Activated CD4-positive, alpha-beta memory T cell treated with anti-CD3 and anti-CD28 coated beads for 36 hours (primary cell): ENCODE data around the gene DENND1A. TPM values are rescaled to one million over a fixed set of nuclear protein-coding genes. Genes with fewer than 3 reads are reported as not detected.

Source experiments
- CTCF ChIA-PET: fragments of 350-600 bp; sonication (Branson Sonifier 250); formaldehyde crosslinking; loops from one replicate; lab custom pipeline; 2021; ENCODE audit warnings: antibody characterized with exemption, inconsistent platforms; lab: Charles Lee
- POLR2A ChIA-PET: fragments of 350-600 bp; sonication (Branson Sonifier 250); formaldehyde crosslinking; loops from one replicate; lab custom pipeline; 2021; ENCODE audit warnings: antibody characterized with exemption; lab: Charles Lee
- DNase-seq: peaks from one replicate; pipeline ENCODE4 v3.0.0-alpha.2; 2020
- H3K27ac Mint-ChIP-seq: one replicate; pipeline ENCODE4 v1.8.0; 2021; ENCODE audit warnings: mixed read lengths
- H3K27me3 Mint-ChIP-seq: one replicate; pipeline ENCODE4 v1.8.0; 2021; ENCODE audit warnings: mixed read lengths
- H3K36me3 Mint-ChIP-seq: one replicate; pipeline ENCODE4 v1.8.0; 2021; ENCODE audit warnings: mixed read lengths
- H3K4me1 Mint-ChIP-seq: one replicate; pipeline ENCODE4 v1.8.0; 2021; ENCODE audit warnings: low read depth, mixed read lengths
- H3K4me3 Mint-ChIP-seq: one replicate; pipeline ENCODE4 v1.8.0; 2021; ENCODE audit warnings: mild to moderate bottlenecking, mixed read lengths
- H3K9me3 Mint-ChIP-seq: one replicate; pipeline ENCODE4 v1.8.0; 2021; ENCODE audit warnings: mixed read lengths
- intact Hi-C: fragments of 100-400 bp; cut with micrococcal nuclease; formaldehyde crosslinking; loops from one replicate; pipeline ENCODE4 v1.15.1; 2023
- total RNA-seq, 2 experiments: library from RNA; stranded (reverse); gene quantifications; one replicate each; pipeline ENCODE4 v1.2.3, GENCODE V29; 2021

DENND1A gene
- total RNA-seq, 2 experiments from 2014 or later = 17.3 to 18.0 TPM

DNA sequence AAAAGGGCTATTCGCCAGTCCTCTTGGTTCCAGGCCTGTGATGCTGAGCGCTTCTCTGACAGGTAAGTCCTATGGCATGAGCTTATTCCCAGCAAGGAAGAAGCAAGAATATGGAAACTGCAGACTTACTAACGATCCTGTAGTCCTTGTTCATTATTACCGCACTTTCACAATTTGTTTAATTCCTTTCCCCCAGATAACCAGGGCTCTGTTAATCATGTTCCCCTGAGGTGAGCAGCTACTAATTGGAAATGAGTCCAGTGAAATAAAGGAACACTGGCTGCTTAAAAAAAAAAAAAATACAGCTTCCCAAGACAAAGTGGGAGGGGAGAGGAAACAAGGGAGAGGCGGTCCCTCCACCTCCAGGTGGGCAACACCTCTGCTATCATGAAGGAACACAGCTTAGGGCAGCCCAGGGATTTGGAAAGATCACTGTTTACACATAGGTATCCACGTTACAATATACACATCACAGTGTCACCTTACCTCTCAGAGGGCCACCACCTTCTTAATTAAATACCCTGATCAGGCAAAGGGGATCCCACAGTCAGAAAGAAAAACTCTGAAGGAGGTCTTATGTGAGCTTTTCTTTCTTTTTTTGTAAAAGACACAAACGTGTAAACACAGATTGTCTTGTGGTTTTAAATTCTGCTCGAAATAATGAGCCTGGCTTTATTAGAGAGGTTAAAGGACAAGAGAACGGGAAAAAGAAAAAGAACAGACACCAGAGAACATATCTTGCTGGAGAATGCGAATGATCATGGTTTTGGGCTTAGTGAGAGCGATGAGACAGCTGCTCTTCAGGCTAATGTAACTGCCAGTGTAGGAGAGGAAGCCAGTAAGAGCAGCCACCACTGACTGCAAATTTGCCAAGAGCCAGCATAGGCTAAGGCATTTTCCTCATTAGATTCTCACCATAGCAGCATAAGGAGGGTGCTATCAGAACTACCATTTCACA, 315.3 kb downstream of the DENND1A start:
- intact Hi-C loops = no loop called here
- no peak overlapping the region for H3K27ac Mint-ChIP-seq
- ChIA-PET POLR2A (no interaction called here), CTCF (interaction anchor here (0.5 to 0.8 kb wide), 2 partner anchors 9 to 73 kb away, joined by 3 to 4 read pairs; no protein-coding TSS in a partner anchor)
- H3K4me1 Mint-ChIP-seq = no peaks in the 10 kb centered on the region
- no peaks in the 10 kb centered on the region for H3K27me3 Mint-ChIP-seq
- H3K9me3 Mint-ChIP-seq = no peaks in the 10 kb centered on the region
- no peak overlapping the region for H3K4me3 Mint-ChIP-seq
- H3K36me3 Mint-ChIP-seq = no peaks in the 10 kb centered on the region
- no peak for DNase-seq

DNA sequence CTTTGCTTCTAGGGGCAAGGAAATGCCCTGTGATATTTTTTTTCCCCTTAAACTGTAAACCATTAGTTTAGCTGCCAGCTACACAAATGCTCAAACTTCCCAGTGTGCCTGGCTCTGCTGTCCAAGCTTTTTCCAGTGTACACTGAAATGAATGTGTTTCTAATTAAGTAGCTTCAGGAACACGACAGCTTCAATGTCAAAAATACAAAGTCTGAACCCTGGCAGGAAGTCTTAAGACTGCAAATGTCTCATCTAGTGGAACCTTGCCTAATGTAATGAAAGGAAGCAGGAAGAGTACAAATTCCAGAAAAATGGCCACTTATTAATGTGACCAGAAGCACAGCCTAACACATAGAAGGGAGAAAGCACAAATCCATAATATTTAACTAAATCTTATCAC, 318.7 kb downstream of the DENND1A start:
- CTCF ChIA-PET = no interaction called here

DNA sequence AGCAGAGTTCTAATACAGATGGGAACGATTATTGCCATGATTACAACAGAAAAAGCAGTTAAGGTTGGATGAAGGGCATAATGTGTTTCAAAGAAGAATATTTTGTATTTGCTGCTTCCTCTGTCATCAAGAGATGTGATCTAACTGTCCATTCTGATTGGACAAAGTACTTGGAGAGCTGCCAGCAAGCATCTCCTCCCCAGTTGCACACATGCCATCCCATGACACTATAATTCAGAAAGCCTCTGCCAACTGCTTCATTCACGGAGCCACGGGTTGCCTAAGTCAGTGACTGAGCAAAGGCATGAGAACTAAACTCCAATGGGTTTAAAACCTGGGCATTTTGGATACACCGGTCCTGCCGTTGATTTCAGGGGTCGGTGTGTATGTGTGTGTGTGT, 320.1 kb downstream of the DENND1A start:
- Mint-ChIP-seq H3K9me3 (no peaks in the 10 kb centered on the region), H3K4me1 (no peaks in the 10 kb centered on the region), H3K4me3 (no peak overlapping the region), H3K36me3 (peaks cover 2% of the 10 kb centered on the region), H3K27ac (no peak overlapping the region), H3K27me3 (no peaks in the 10 kb centered on the region)
- no peak for DNase-seq
- ChIA-PET POLR2A (no interaction called here), CTCF (no interaction called here)
- intact Hi-C loops = no loop called here

More for the DNA sequence above, 318.7 kb downstream of the DENND1A start:
- POLR2A ChIA-PET = no interaction called here
- Mint-ChIP-seq H3K9me3 (no peaks in the 10 kb centered on the region), H3K4me3 (no peak overlapping the region), H3K27ac (no peak overlapping the region), H3K4me1 (no peaks in the 10 kb centered on the region), H3K27me3 (no peaks in the 10 kb centered on the region), H3K36me3 (peaks cover 2% of the 10 kb centered on the region)
- intact Hi-C loops = no loop called here
- no peak for DNase-seq

- Mint-ChIP-seq H3K4me3 (no peak overlapping the region), H3K9me3 (no peaks in the 10 kb centered on the region), H3K36me3 (peaks cover 2% of the 10 kb centered on the region), H3K27ac (no peak overlapping the region), H3K4me1 (no peaks in the 10 kb centered on the region), H3K27me3 (no peaks in the 10 kb centered on the region)
- ChIA-PET CTCF (no interaction called here), POLR2A (no interaction called here)
- no peak for DNase-seq
- intact Hi-C loops = no loop called here
Observed at GRCh38 chr9:123608104-123608503, 321.8 kb downstream of the DENND1A start.

DNA sequence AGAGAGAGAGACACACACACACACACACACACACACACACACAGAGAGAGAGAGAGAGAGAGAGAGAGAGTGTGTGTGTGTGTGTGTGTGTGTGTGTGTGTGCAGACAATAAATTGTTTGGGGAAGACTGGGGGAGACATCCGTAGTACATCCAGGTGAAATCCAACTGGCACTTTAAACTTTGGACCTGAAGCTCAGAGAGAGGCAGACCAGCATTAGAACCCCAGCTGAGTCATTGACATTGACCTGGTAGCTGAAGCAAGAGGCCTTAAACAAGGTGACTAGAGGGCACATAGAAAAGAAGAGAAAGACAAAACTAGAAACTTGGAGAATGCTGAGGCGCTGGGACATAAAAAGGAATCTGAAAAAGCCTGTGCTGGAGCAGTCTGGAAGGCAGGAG, 322.4 kb downstream of the DENND1A start:
- intact Hi-C loops = no loop called here
- ChIA-PET POLR2A (no interaction called here), CTCF (no interaction called here)
- no peaks in the 10 kb centered on the region for H3K27me3 Mint-ChIP-seq
- H3K4me1 Mint-ChIP-seq = no peaks in the 10 kb centered on the region
- no peaks in the 10 kb centered on the region for H3K9me3 Mint-ChIP-seq
- peaks cover 2% of the 10 kb centered on the region for H3K36me3 Mint-ChIP-seq
- no peak overlapping the region for H3K27ac Mint-ChIP-seq
- no peak overlapping the region for H3K4me3 Mint-ChIP-seq
- no peak for DNase-seq

GRCh38 chr9:123606141-123606540, 323.8 kb downstream of the DENND1A start:
- Mint-ChIP-seq H3K36me3 (peaks cover 2% of the 10 kb centered on the region), H3K4me3 (no peak overlapping the region), H3K27me3 (no peaks in the 10 kb centered on the region), H3K4me1 (no peaks in the 10 kb centered on the region), H3K9me3 (no peaks in the 10 kb centered on the region), H3K27ac (no peak overlapping the region)
- no peak for DNase-seq
- ChIA-PET POLR2A (no interaction called here), CTCF (no interaction called here)
- intact Hi-C loops = no loop called here

DNA sequence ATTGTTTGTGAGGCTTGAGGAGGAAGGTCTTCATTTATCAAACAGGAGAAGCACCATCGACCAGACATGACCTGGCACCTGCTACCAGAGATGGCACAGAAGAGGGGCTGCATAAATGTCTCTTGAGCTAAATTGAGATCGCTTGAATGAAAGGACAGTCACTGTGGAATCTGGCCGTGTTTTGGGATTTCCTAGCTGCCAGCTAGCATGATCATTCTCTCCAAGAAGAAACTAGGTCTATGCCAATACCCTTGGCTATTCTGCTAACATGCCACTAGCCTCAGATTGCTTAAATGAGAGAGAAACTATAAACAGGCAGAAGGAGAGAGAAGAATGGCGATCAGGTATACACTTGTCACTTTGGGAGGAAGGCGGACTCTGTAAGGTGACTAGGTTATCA, 324.6 kb downstream of the DENND1A start:
- Mint-ChIP-seq H3K4me3 (no peak overlapping the region), H3K27me3 (no peaks in the 10 kb centered on the region), H3K4me1 (no peaks in the 10 kb centered on the region), H3K27ac (no peak overlapping the region), H3K36me3 (peaks cover 2% of the 10 kb centered on the region), H3K9me3 (no peaks in the 10 kb centered on the region)
- ChIA-PET CTCF (no interaction called here), POLR2A (no interaction called here)
- no peak for DNase-seq
- intact Hi-C loops = no loop called here

- POLR2A ChIA-PET = no interaction called here
- no peak overlapping the region for H3K4me3 Mint-ChIP-seq
- no peaks in the 10 kb centered on the region for H3K27me3 Mint-ChIP-seq
- DNase-seq = no peak
- H3K36me3 Mint-ChIP-seq = peaks cover 2% of the 10 kb centered on the region
- no peaks in the 10 kb centered on the region for H3K4me1 Mint-ChIP-seq
- CTCF ChIA-PET = no interaction called here
- intact Hi-C loops = no loop called here
- no peak overlapping the region for H3K27ac Mint-ChIP-seq
- no peaks in the 10 kb centered on the region for H3K9me3 Mint-ChIP-seq
Observed at GRCh38 chr9:123604861-123605260, 325.1 kb downstream of the DENND1A start.

DNA sequence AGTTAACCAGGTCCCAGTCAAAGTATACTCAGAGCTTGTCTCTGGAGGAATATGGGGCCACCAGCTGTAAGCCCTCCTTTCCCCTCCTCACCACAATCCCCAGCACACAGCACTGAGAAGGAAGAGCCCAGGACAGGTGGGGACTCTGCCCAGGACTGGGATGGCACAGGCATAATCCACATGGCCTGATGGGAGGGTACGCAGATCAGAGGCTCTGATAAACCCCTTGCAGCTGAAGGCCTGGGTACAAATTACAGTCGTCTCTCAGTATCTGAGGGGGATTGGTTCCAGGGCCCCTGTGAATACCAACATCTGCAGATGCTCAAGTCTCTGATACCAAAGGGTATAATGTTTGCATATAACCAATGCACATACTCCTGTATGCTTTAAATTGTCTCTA, 328.1 kb downstream of the DENND1A start:
- intact Hi-C loops = no loop called here
- H3K9me3 Mint-ChIP-seq = no peaks in the 10 kb centered on the region
- DNase-seq = no peak
- POLR2A ChIA-PET = no interaction called here
- no peaks in the 10 kb centered on the region for H3K36me3 Mint-ChIP-seq
- H3K27me3 Mint-ChIP-seq = no peaks in the 10 kb centered on the region
- H3K4me3 Mint-ChIP-seq = no peak overlapping the region
- no peaks in the 10 kb centered on the region for H3K4me1 Mint-ChIP-seq
- H3K27ac Mint-ChIP-seq = no peak overlapping the region
- CTCF ChIA-PET = no interaction called here

DNA sequence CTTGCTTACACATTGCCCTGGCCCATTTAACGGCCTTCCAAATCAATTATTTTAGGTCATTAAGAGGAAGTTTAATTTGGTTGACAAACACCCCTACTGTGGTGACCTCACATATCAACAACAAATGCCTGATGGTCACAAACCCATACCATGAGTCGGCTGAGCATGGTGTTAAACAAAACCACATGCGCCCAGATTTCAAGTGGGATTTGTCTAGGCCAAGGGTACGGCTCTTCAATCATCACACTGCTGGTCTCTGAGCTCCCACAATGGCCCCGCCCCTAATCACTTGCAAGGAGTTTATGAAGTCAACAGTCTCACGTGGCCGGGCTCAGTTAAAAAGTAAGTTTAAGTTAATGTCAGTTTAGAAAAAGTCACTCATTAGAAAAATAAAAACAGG, 330.1 kb downstream of the DENND1A start:
- DNase-seq = no peak
- ChIA-PET CTCF (no interaction called here), POLR2A (no interaction called here)
- Mint-ChIP-seq H3K27me3 (no peaks in the 10 kb centered on the region), H3K36me3 (peaks cover 1% of the 10 kb centered on the region), H3K9me3 (no peaks in the 10 kb centered on the region), H3K27ac (no peak overlapping the region), H3K4me1 (no peaks in the 10 kb centered on the region), H3K4me3 (no peak overlapping the region)
- intact Hi-C loops = no loop called here

DNA sequence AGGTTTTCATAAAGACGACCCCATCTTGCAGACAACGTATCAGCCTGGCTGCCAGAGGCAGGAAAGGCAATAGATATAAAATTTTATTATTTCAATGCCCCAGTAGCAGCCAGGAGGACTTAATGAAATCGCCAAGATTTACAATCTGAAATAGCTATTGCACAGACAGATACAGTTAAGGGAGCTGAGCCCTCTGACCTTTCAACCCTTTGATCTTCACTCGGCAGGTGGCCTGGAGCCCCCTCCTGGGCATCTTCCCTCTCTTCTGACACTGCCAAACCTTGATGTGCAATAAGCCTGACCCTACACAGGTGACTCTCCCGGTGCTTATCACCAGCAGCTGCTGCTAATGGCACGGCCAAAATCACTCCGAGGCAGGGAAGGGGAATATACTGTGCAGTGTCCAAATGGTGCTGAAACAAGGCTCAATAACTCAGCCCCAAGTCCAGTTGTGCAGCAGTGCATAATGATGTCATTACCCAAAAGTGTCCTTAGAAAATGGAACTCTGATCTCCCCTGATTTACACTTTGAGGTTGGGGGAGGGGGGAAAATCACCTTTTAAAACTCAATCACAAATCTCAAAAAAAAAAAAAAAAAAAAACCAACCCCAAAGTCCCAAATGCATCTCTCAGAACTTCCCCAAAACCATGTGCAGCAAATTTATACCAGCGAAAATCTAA, 331.9 kb downstream of the DENND1A start:
- peaks cover 4% of the 10 kb centered on the region for H3K36me3 Mint-ChIP-seq
- DNase-seq = no peak
- no peak overlapping the region for H3K4me3 Mint-ChIP-seq
- no peaks in the 10 kb centered on the region for H3K27me3 Mint-ChIP-seq
- intact Hi-C loops = no loop called here
- H3K9me3 Mint-ChIP-seq = no peaks in the 10 kb centered on the region
- POLR2A ChIA-PET = no interaction called here
- H3K4me1 Mint-ChIP-seq = no peaks in the 10 kb centered on the region
- H3K27ac Mint-ChIP-seq = no peak overlapping the region
- CTCF ChIA-PET = no interaction called here

DNA sequence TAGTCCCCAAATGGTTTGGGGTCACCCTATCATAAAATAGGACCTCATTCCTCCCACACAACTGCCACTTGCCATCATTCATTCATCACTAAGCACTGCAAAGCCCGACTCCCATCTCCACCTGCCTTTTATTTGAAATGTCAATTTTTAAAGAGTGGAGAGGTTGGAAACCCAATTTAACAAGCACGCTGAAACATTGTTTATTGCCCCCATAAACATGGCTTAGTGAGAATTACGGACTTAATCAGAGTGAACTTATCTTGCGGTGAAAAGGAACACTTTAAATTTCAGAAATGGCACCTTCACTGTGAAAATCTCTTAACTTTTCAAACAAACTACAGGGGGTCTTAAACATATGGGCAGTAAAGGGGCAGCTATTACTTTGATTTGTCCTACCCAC, 332.9 kb downstream of the DENND1A start:
- no peaks in the 10 kb centered on the region for H3K4me1 Mint-ChIP-seq
- no peaks in the 10 kb centered on the region for H3K27me3 Mint-ChIP-seq
- H3K4me3 Mint-ChIP-seq = no peak overlapping the region
- POLR2A ChIA-PET = no interaction called here
- CTCF ChIA-PET = no interaction called here
- H3K9me3 Mint-ChIP-seq = no peaks in the 10 kb centered on the region
- DNase-seq = no peak
- H3K27ac Mint-ChIP-seq = no peak overlapping the region
- intact Hi-C loops = no loop called here
- H3K36me3 Mint-ChIP-seq = peaks cover 4% of the 10 kb centered on the region
